ENCODE data around the gene CRYZL1.

CRYZL1 gene

GRCh38 chr21:33641352-33642026 is at the start of gene CRYZL1:
Gene CRYZL1, minus strand, starts transcription at chr21:33641741. Its CDS starts 10,190 bp downstream, at chr21:33631551.
- peak within 1 kb of the TSS; percentile 43 to 87 (median 84) for H3K9ac ChIP-seq (ENCODE audit: low read length in 5 of 5)
- no peaks in the 10 kb centered on the region for H3K9me3 ChIP-seq (ENCODE audit: control insufficient read depth in 5 of 5, low read length in 5 of 5)
- H3K27me3 ChIP-seq (ENCODE audit: control insufficient read depth in 5 of 5, insufficient read depth in 4 of 5, low read length in 5 of 5): no peaks in the 10 kb centered on the region
- H3K4me3 ChIP-seq (ENCODE audit: low read depth in 1 of 5, low read length in 5 of 5): peak within 1 kb of the TSS; percentile 87 to 95 (median 94)
- no peaks in the 10 kb centered on the region for H3K36me3 ChIP-seq (ENCODE audit: control insufficient read depth in 5 of 5, insufficient read depth in 5 of 5, low read length in 5 of 5)
- H3K4me1 ChIP-seq (ENCODE audit: control insufficient read depth in 5 of 5, insufficient read depth in 5 of 5, low read length in 5 of 5): peaks cover 5 to 44% (median 36%) of the 10 kb centered on the region in 5 donors
- peak within 1 kb of the TSS; percentile 90 for H3K27ac ChIP-seq (ENCODE audit: low read depth, low read length)

GRCh38 chr21:33690874-33691273 is 49.3 kb upstream of the CRYZL1 start:
- no peak overlapping the region for H3K9ac ChIP-seq (ENCODE audit: low read length in 5 of 5)
- H3K36me3 ChIP-seq (ENCODE audit: control insufficient read depth in 5 of 5, insufficient read depth in 5 of 5, low read length in 5 of 5): no peaks in the 10 kb centered on the region
- H3K27me3 ChIP-seq (ENCODE audit: control insufficient read depth in 5 of 5, insufficient read depth in 4 of 5, low read length in 5 of 5): no peaks in the 10 kb centered on the region
- H3K9me3 ChIP-seq (ENCODE audit: control insufficient read depth in 5 of 5, low read length in 5 of 5): no peaks in the 10 kb centered on the region
- H3K4me3 ChIP-seq (ENCODE audit: low read depth in 1 of 5, low read length in 5 of 5): no peak overlapping the region
- H3K4me1 ChIP-seq (ENCODE audit: control insufficient read depth in 5 of 5, insufficient read depth in 5 of 5, low read length in 5 of 5): peaks cover 2 to 47% (median 33%) of the 10 kb centered on the region in 5 donors
- H3K27ac ChIP-seq (ENCODE audit: low read depth, low read length): peak overlapping the region; percentile 10

- Histone ChIP-seq H3K36me3 (ENCODE audit: control insufficient read depth in 5 of 5, insufficient read depth in 5 of 5, low read length in 5 of 5) (no peaks in the 10 kb centered on the region), H3K9me3 (ENCODE audit: control insufficient read depth in 5 of 5, low read length in 5 of 5) (no peaks in the 10 kb centered on the region), H3K9ac (ENCODE audit: low read length in 5 of 5) (peak overlapping the region in 1 of 5 donors; percentile 43), H3K4me1 (ENCODE audit: control insufficient read depth in 5 of 5, insufficient read depth in 5 of 5, low read length in 5 of 5) (peaks cover 2 to 68% (median 56%) of the 10 kb centered on the region in 5 donors), H3K4me3 (ENCODE audit: low read depth in 1 of 5, low read length in 5 of 5) (no peak overlapping the region), H3K27ac (ENCODE audit: low read depth, low read length) (peak overlapping the region; percentile 63), H3K27me3 (ENCODE audit: control insufficient read depth in 5 of 5, insufficient read depth in 4 of 5, low read length in 5 of 5) (no peaks in the 10 kb centered on the region)
Observed at GRCh38 chr21:33688353-33688752, 46.8 kb upstream of the CRYZL1 start.

GRCh38 chr21:33687634-33688033 is 46.1 kb upstream of the CRYZL1 start:
- no peak overlapping the region for H3K9ac ChIP-seq (ENCODE audit: low read length in 5 of 5)
- H3K27ac ChIP-seq (ENCODE audit: low read depth, low read length): peak overlapping the region; percentile 63
- peaks cover 2 to 71% (median 59%) of the 10 kb centered on the region in 5 donors for H3K4me1 ChIP-seq (ENCODE audit: control insufficient read depth in 5 of 5, insufficient read depth in 5 of 5, low read length in 5 of 5)

GRCh38 chr21:33686386-33686785 is 44.8 kb upstream of the CRYZL1 start:
- no peaks in the 10 kb centered on the region for H3K36me3 ChIP-seq (ENCODE audit: control insufficient read depth in 5 of 5, insufficient read depth in 5 of 5, low read length in 5 of 5)
- H3K4me1 ChIP-seq (ENCODE audit: control insufficient read depth in 5 of 5, insufficient read depth in 5 of 5, low read length in 5 of 5): peaks cover 2 to 65% (median 53%) of the 10 kb centered on the region in 5 donors
- H3K9me3 ChIP-seq (ENCODE audit: control insufficient read depth in 5 of 5, low read length in 5 of 5): no peaks in the 10 kb centered on the region
- peak overlapping the region; percentile 77 for H3K27ac ChIP-seq (ENCODE audit: low read depth, low read length)
- no peaks in the 10 kb centered on the region for H3K27me3 ChIP-seq (ENCODE audit: control insufficient read depth in 5 of 5, insufficient read depth in 4 of 5, low read length in 5 of 5)
- no peak overlapping the region for H3K9ac ChIP-seq (ENCODE audit: low read length in 5 of 5)
- no peak overlapping the region for H3K4me3 ChIP-seq (ENCODE audit: low read depth in 1 of 5, low read length in 5 of 5)

More at GRCh38 chr21:33687634-33688033, 46.1 kb upstream of the CRYZL1 start:
- Histone ChIP-seq H3K4me3 (ENCODE audit: low read depth in 1 of 5, low read length in 5 of 5) (no peak overlapping the region), H3K9me3 (ENCODE audit: control insufficient read depth in 5 of 5, low read length in 5 of 5) (no peaks in the 10 kb centered on the region), H3K36me3 (ENCODE audit: control insufficient read depth in 5 of 5, insufficient read depth in 5 of 5, low read length in 5 of 5) (no peaks in the 10 kb centered on the region), H3K27me3 (ENCODE audit: control insufficient read depth in 5 of 5, insufficient read depth in 4 of 5, low read length in 5 of 5) (no peaks in the 10 kb centered on the region)

DNA sequence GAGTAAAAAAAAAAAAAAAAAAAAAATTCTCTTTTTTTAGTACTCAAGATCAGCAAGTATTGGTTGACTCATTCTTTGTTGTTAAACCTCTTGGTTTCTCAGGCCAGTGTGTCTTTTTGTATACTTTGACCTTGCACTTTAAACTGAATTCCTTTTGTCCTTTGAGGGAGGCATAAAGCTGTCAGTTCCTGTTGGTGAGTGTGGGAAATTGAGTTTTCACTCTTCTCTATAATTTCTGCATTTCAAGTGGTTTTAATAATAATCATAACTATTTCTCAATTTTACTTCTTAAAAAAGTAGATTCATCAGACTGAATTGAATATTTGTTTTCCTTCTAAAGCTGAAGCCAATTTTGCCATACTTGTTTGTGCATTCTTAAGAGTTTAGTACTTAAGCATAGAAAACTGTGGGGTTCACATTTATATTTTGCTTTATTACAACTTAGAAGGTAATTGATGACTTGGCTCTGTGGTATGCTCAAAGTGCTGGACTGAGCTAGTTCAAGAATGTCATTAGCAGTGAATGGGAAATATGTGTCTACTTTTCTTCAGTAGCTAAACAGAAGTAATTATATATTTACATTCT is 44.2 kb upstream of the CRYZL1 start:
- Histone ChIP-seq H3K9me3 (ENCODE audit: control insufficient read depth in 5 of 5, low read length in 5 of 5) (no peaks in the 10 kb centered on the region), H3K27me3 (ENCODE audit: control insufficient read depth in 5 of 5, insufficient read depth in 4 of 5, low read length in 5 of 5) (no peaks in the 10 kb centered on the region), H3K27ac (ENCODE audit: low read depth, low read length) (peak overlapping the region; percentile 77), H3K4me1 (ENCODE audit: control insufficient read depth in 5 of 5, insufficient read depth in 5 of 5, low read length in 5 of 5) (peaks cover 2 to 68% (median 57%) of the 10 kb centered on the region in 5 donors), H3K4me3 (ENCODE audit: low read depth in 1 of 5, low read length in 5 of 5) (no peak overlapping the region), H3K9ac (ENCODE audit: low read length in 5 of 5) (peak overlapping the region in 1 of 5 donors; percentile 72), H3K36me3 (ENCODE audit: control insufficient read depth in 5 of 5, insufficient read depth in 5 of 5, low read length in 5 of 5) (no peaks in the 10 kb centered on the region)

DNA sequence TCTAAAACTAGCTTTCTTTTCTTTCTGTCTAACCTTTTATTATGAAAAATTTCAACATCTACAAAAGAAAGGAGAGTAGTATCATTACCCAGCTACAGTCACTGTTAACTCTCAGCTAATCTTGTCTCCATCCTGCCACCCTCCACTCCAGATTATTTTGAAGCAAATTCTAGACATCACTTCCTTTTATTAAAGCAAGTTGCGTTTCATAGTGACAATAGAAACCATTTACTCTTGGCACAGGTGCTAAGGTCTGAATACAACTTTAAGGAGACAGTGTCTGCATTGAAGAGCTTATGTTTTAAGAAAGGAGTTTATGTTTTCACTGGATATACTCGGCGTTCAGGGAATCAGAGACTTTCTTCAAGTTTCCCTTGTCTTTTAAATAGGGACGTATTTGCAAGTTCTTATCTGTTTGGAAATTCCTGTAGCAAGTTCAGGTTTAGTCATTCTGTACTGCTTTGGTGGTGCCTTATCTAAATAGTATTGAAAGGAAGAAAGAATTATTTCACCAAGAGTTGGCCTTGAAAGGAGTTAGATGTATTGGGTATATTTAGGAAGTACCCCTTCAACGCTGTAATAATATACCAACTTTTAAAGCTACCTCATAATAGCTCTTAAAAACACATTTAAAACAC is 43.5 kb upstream of the CRYZL1 start:
- H3K9ac ChIP-seq (ENCODE audit: low read length in 5 of 5): peak overlapping the region in 3 of 5 donors; percentile 0 to 72 (median 22)
- H3K4me1 ChIP-seq (ENCODE audit: control insufficient read depth in 5 of 5, insufficient read depth in 5 of 5, low read length in 5 of 5): peaks cover 2 to 71% (median 62%) of the 10 kb centered on the region in 5 donors
- peak overlapping the region; percentile 77 for H3K27ac ChIP-seq (ENCODE audit: low read depth, low read length)
- no peaks in the 10 kb centered on the region for H3K36me3 ChIP-seq (ENCODE audit: control insufficient read depth in 5 of 5, insufficient read depth in 5 of 5, low read length in 5 of 5)
- H3K27me3 ChIP-seq (ENCODE audit: control insufficient read depth in 5 of 5, insufficient read depth in 4 of 5, low read length in 5 of 5): no peaks in the 10 kb centered on the region
- no peak overlapping the region for H3K4me3 ChIP-seq (ENCODE audit: low read depth in 1 of 5, low read length in 5 of 5)
- no peaks in the 10 kb centered on the region for H3K9me3 ChIP-seq (ENCODE audit: control insufficient read depth in 5 of 5, low read length in 5 of 5)

DNA sequence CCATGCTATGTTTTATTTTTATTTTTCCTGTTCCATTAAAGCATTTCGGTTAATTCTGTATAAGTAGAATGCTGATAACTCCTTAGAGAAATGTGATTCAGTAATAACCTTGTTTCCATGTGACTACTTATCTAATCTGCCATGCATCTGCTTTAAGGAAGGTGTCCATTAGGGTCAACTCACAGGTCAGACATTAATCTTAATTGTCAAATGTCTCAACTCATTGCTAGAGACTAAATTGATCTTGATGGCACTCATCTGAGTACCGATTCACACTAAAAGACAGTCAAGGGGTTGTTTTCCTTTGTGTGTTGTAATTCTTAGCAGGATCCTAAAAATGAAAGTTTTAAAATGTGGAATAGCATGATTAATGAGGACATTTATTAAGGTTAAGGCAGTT is 42.5 kb upstream of the CRYZL1 start:
- Histone ChIP-seq H3K9me3 (ENCODE audit: control insufficient read depth in 5 of 5, low read length in 5 of 5) (no peaks in the 10 kb centered on the region), H3K4me1 (ENCODE audit: control insufficient read depth in 5 of 5, insufficient read depth in 5 of 5, low read length in 5 of 5) (peaks cover 2 to 66% (median 58%) of the 10 kb centered on the region in 5 donors), H3K27ac (ENCODE audit: low read depth, low read length) (peak overlapping the region; percentile 77)

GRCh38 chr21:33682992-33683627 is 41.6 kb upstream of the CRYZL1 start:
- Histone ChIP-seq H3K9ac (ENCODE audit: low read length in 5 of 5) (no peak overlapping the region), H3K4me1 (ENCODE audit: control insufficient read depth in 5 of 5, insufficient read depth in 5 of 5, low read length in 5 of 5) (peaks cover 0 to 60% (median 55%) of the 10 kb centered on the region in 5 donors), H3K27ac (ENCODE audit: low read depth, low read length) (peak overlapping the region; percentile 77), H3K4me3 (ENCODE audit: low read depth in 1 of 5, low read length in 5 of 5) (no peak overlapping the region), H3K36me3 (ENCODE audit: control insufficient read depth in 5 of 5, insufficient read depth in 5 of 5, low read length in 5 of 5) (no peaks in the 10 kb centered on the region), H3K9me3 (ENCODE audit: control insufficient read depth in 5 of 5, low read length in 5 of 5) (no peaks in the 10 kb centered on the region), H3K27me3 (ENCODE audit: control insufficient read depth in 5 of 5, insufficient read depth in 4 of 5, low read length in 5 of 5) (no peaks in the 10 kb centered on the region)

More for the DNA sequence above, 42.5 kb upstream of the CRYZL1 start:
- Histone ChIP-seq H3K36me3 (ENCODE audit: control insufficient read depth in 5 of 5, insufficient read depth in 5 of 5, low read length in 5 of 5) (no peaks in the 10 kb centered on the region), H3K4me3 (ENCODE audit: low read depth in 1 of 5, low read length in 5 of 5) (no peak overlapping the region), H3K27me3 (ENCODE audit: control insufficient read depth in 5 of 5, insufficient read depth in 4 of 5, low read length in 5 of 5) (no peaks in the 10 kb centered on the region), H3K9ac (ENCODE audit: low read length in 5 of 5) (peak overlapping the region in 3 of 5 donors; percentile 22 to 72 (median 48))
